WTC11 (cell line): ENCODE measurements around the gene BTBD9. TPM values are rescaled to one million over a fixed set of nuclear protein-coding genes. Genes with fewer than 3 reads are reported as not detected.

Experiments
- ATAC-seq: fragments of 200-7000 bp; cut with Tn5 transposase; 2 replicates; pipeline ENCODE4 v1.10.0; 2021; ENCODE audit warnings: mild to moderate bottlenecking, moderate library complexity
- CTCF ChIA-PET: fragments of 300-600 bp; sonication (Branson Sonifier 250); formaldehyde crosslinking; loops from one replicate; lab custom pipeline; 2021; ENCODE audit warnings: antibody characterized with exemption; lab: Charles Lee
- POLR2A ChIA-PET: fragments of 350-600 bp; sonication (Branson Sonifier 250); formaldehyde crosslinking; loops from one replicate; lab custom pipeline; 2021; ENCODE audit warnings: antibody characterized with exemption; lab: Charles Lee
- DNase-seq: peaks from one replicate; pipeline ENCODE4 v3.0.0; 2021; ENCODE audit warnings: low spot score
- H3K27ac Mint-ChIP-seq: 2 replicates; pipeline ENCODE4 v1.8.0; 2021; ENCODE audit warnings: mixed read lengths
- H3K27me3 Mint-ChIP-seq: 2 replicates; pipeline ENCODE4 v1.8.0; 2021; ENCODE audit warnings: low read depth, mild to moderate bottlenecking, moderate library complexity, mixed read lengths
- H3K36me3 Mint-ChIP-seq: 2 replicates; pipeline ENCODE4 v1.8.0; 2021; ENCODE audit warnings: mixed read lengths
- H3K4me1 Mint-ChIP-seq: 2 replicates; pipeline ENCODE4 v1.8.0; 2022; ENCODE audit warnings: mixed read lengths
- H3K4me3 Mint-ChIP-seq: 2 replicates; pipeline ENCODE4 v1.8.0; 2021; ENCODE audit warnings: mild to moderate bottlenecking, moderate library complexity, mixed read lengths
- H3K9me3 Mint-ChIP-seq: 2 replicates; pipeline ENCODE4 v1.8.0; 2021; ENCODE audit warnings: mixed read lengths
- AFF4 ChIP-seq: sonication (generic); formaldehyde crosslinking; IDR thresholded peaks from 2 replicates; pipeline ENCODE4 v1.8.1; 2023; ENCODE audit warnings: mild to moderate bottlenecking, missing genetic modification reagents, borderline replicate concordance
- E2F5 ChIP-seq: sonication (generic); formaldehyde crosslinking; IDR thresholded peaks from 2 replicates; pipeline ENCODE4 v1.8.1; 2022; ENCODE audit warnings: mild to moderate bottlenecking, moderate library complexity, missing genetic modification reagents
- EMX1 ChIP-seq: fragments of 250-450 bp; sonication (Bioruptor Pico); IDR thresholded peaks from 2 replicates; pipeline ENCODE4 v1.8.0; 2021; ENCODE audit warnings: mild to moderate bottlenecking
- ETV6 ChIP-seq: sonication (generic); formaldehyde crosslinking; IDR thresholded peaks from 2 replicates; pipeline ENCODE4 v1.8.1; 2022; ENCODE audit warnings: mild to moderate bottlenecking, missing genetic modification reagents
- FOXJ3 ChIP-seq: sonication (generic); formaldehyde crosslinking; IDR thresholded peaks from 2 replicates; pipeline ENCODE4 v1.9.0; 2021; ENCODE audit warnings: missing genetic modification reagents, mild to moderate bottlenecking, borderline replicate concordance
- HMGXB4 ChIP-seq: sonication (generic); formaldehyde crosslinking; IDR thresholded peaks from 2 replicates; pipeline ENCODE4 v1.8.1; 2023; ENCODE audit warnings: mild to moderate bottlenecking, moderate library complexity, missing genetic modification reagents
- KAT7 ChIP-seq: sonication (generic); formaldehyde crosslinking; IDR thresholded peaks from 2 replicates; pipeline ENCODE4 v1.8.1; 2023; ENCODE audit warnings: missing genetic modification reagents, mild to moderate bottlenecking, borderline replicate concordance
- MAX ChIP-seq: sonication (generic); formaldehyde crosslinking; IDR thresholded peaks from 2 replicates; pipeline ENCODE4 v1.8.0; 2022; ENCODE audit warnings: mild to moderate bottlenecking, missing genetic modification reagents
- MLX ChIP-seq: sonication (generic); formaldehyde crosslinking; IDR thresholded peaks from 2 replicates; pipeline ENCODE4 v1.8.1; 2023; ENCODE audit warnings: mild to moderate bottlenecking, missing genetic modification reagents, moderate library complexity
- MXD4 ChIP-seq: fragments of 250-450 bp; sonication (Bioruptor Pico); IDR thresholded peaks from 2 replicates; pipeline ENCODE4 v1.8.0; 2021; ENCODE audit warnings: mild to moderate bottlenecking, moderate library complexity, borderline replicate concordance
- NFE2L1 ChIP-seq: sonication (generic); formaldehyde crosslinking; IDR thresholded peaks from 2 replicates; pipeline ENCODE4 v1.8.1; 2023; ENCODE audit warnings: missing genetic modification reagents
- NR1H2 ChIP-seq: sonication (generic); formaldehyde crosslinking; IDR thresholded peaks from 2 replicates; pipeline ENCODE4 v1.9.0; 2021; ENCODE audit warnings: mild to moderate bottlenecking, moderate library complexity, missing genetic modification reagents
- ZNF138 ChIP-seq: sonication (generic); formaldehyde crosslinking; conservative IDR thresholded peaks from 2 replicates; pipeline ENCODE4 v1.8.1; 2022; ENCODE audit warnings: mild to moderate bottlenecking, moderate library complexity, missing genetic modification reagents
- ZNF232 ChIP-seq: sonication (generic); formaldehyde crosslinking; IDR thresholded peaks from 2 replicates; pipeline ENCODE4 v1.8.0; 2022; ENCODE audit warnings: mild to moderate bottlenecking, missing genetic modification reagents
- ZNF281 ChIP-seq: sonication (generic); formaldehyde crosslinking; IDR thresholded peaks from 2 replicates; pipeline ENCODE4 v1.8.0; 2023; ENCODE audit warnings: mild to moderate bottlenecking, missing genetic modification reagents
- total RNA-seq: library from RNA; stranded (reverse); gene quantifications from 3 replicates; pipeline ENCODE4 v1.2.3, GENCODE V29; 2021

Gene BTBD9
- total RNA-seq, 1 experiment from 2014 or later, result 4.2 TPM

- TF ChIP-seq MAX (CRISPR knock-in tag) (no peak), ZNF232 (CRISPR knock-in tag) (no peak), E2F5 (CRISPR knock-in tag) (no peak), ZNF138 (CRISPR knock-in tag) (no peak), KAT7 (no peak), ETV6 (CRISPR knock-in tag) (no peak), NR1H2 (CRISPR knock-in tag) (no peak), AFF4 (CRISPR knock-in tag) (no peak), NFE2L1 (CRISPR knock-in tag) (no peak), HMGXB4 (CRISPR knock-in tag) (no peak), MXD4 (CRISPR knock-in tag) (no peak), FOXJ3 (no peak), MLX (no peak), EMX1 (CRISPR knock-in tag) (no peak), ZNF281 (CRISPR knock-in tag) (no peak)
- ATAC-seq (no peak), DNase-seq (no peak)
- Mint-ChIP-seq H3K9me3 (peaks cover 9% of the 10 kb centered on the region; the same call in 1 of the 2 replicates), H3K4me3 (no peak overlapping the region), H3K27ac (no peak overlapping the region), H3K4me1 (peaks cover 18% of the 10 kb centered on the region), H3K36me3 (no peaks in the 10 kb centered on the region), H3K27me3 (no peaks in the 10 kb centered on the region; the same call in 1 of the 2 replicates)
- ChIA-PET CTCF (no interaction called here), POLR2A (interaction anchor here (0.6 kb wide), 1 partner anchor 11 kb away, joined by 3 read pairs; no protein-coding TSS in a partner anchor)
Observed at GRCh38 chr6:38617856-38618255, 21.9 kb downstream of the BTBD9 start.
